SK-N-SH (cell line): ENCODE measurements around the gene CHST9.

Experiments used
- CHD2 ChIP-seq: fragments of 150-350 bp; IDR thresholded peaks from 2 replicates; pipeline ENCODE4 v1.6.1; 2018; ENCODE audit warnings: low read length; ENCODE audit not compliant: partially characterized antibody
- CTCF ChIP-seq: fragments of 200-600 bp; sonication (generic); IDR thresholded peaks from 2 replicates; pipeline ENCODE4 v1.6.1; 2017; ENCODE audit warnings: antibody characterized with exemption, mild to moderate bottlenecking, moderate library complexity
- MAX ChIP-seq: IDR thresholded peaks from 2 replicates; pipeline ENCODE4 v1.4.0; 2012; ENCODE audit warnings: low read depth
- NFIC ChIP-seq: IDR thresholded peaks from 2 replicates; pipeline ENCODE4 v1.4.0; 2012; ENCODE audit warnings: borderline replicate concordance
- PBX3 ChIP-seq: IDR thresholded peaks from 2 replicates; pipeline ENCODE4; 2012
- POLR2AphosphoS5 ChIP-seq: IDR thresholded peaks from 2 replicates; pipeline ENCODE4 v1.6.1; 2012; ENCODE audit warnings: low read depth, low read length
- RCOR1 ChIP-seq: fragments of 150-350 bp; IDR thresholded peaks from 2 replicates; pipeline ENCODE4 v1.6.1; 2017; ENCODE audit warnings: antibody characterized with exemption, low read length
- SIN3A ChIP-seq: IDR thresholded peaks from 2 replicates; pipeline ENCODE4 v1.6.1; 2012; ENCODE audit warnings: low read depth, mild to moderate bottlenecking, low read length, moderate library complexity, borderline replicate concordance
- USF1 ChIP-seq: IDR thresholded peaks from 2 replicates; pipeline ENCODE4 v1.4.0; 2012; ENCODE audit warnings: low read depth, borderline replicate concordance
- ZBTB33 ChIP-seq: IDR thresholded peaks from 2 replicates; pipeline ENCODE4 v1.4.0; 2012; ENCODE audit warnings: low read depth, borderline replicate concordance

GRCh38 chr18:26978812-26979341 is 206.2 kb downstream of the CHST9 start:
- no peak for TF ChIP-seq CTCF
- no peak for TF ChIP-seq NFIC
- TF ChIP-seq MAX: no peak
- TF ChIP-seq PBX3: no peak
- TF ChIP-seq ZBTB33: no peak
- TF ChIP-seq SIN3A: no peak
- TF ChIP-seq RCOR1: no peak
- TF ChIP-seq CHD2: no peak
- TF ChIP-seq POLR2AphosphoS5: no peak
- no peak for TF ChIP-seq USF1
